Heart left ventricle (tissue), 16 donors: ENCODE data around the gene NOX4. TPM values are rescaled to one million over a fixed set of nuclear protein-coding genes. Genes with fewer than 3 reads are reported as not detected.
A peak's percentile ranks its signal among the peaks of the same experiment; 100 is the strongest.
"Not testable (repeated sequence)": the region's sequence is repeated elsewhere in the genome, so short reads cannot be mapped to it uniquely, and the experiment has no call there.

ENCODE experiments used
- ATAC-seq, 4 donors: fragments of 200-7000 bp; cut with Tn5 transposase; one replicate each; pipeline ENCODE4 v1.9.1; 2020 to 2022; ENCODE audit warnings: moderate library complexity in 4 of 4, mild to moderate bottlenecking in 3 of 4, moderate number of reproducible peaks in 1 of 4
- DNase-seq, 5 donors: peaks; one replicate each; pipeline ENCODE4 v3.0.0-alpha.2; 2020
- H3K27ac ChIP-seq, 12 donors: fragments of 200-600 bp; sonication (generic) in 4 of 12; one replicate each; pipeline versions ENCODE4 v1.5.0 to v1.8.0; 2016 to 2022; ENCODE audit warnings: mild to moderate bottlenecking in 2 of 12
- H3K27me3 ChIP-seq, 9 donors: fragments of 200-600 bp; sonication (generic) in 2 of 9; one replicate each; pipeline versions ENCODE4 v1.5.1 to v1.8.0; 2016 to 2022; ENCODE audit warnings: mild to moderate bottlenecking in 3 of 9
- H3K36me3 ChIP-seq, 9 donors: fragments of 200-600 bp; sonication (generic) in 2 of 9; one replicate each; pipeline versions ENCODE4 v1.5.0 to v1.8.0; 2018 to 2022; ENCODE audit warnings: mild to moderate bottlenecking in 2 of 9
- H3K4me1 ChIP-seq, 12 donors: fragments of 200-600 bp; sonication (generic) in 4 of 12; one replicate each; pipeline versions ENCODE4 v1.5.0 to v1.8.0; 2016 to 2022; ENCODE audit warnings: mild to moderate bottlenecking in 3 of 12
- H3K4me3 ChIP-seq, 12 donors: fragments of 200-600 bp; sonication (generic) in 4 of 12; one replicate each; pipeline versions ENCODE4 v1.5.0 to v1.8.0; 2017 to 2022; ENCODE audit warnings: mild to moderate bottlenecking in 9 of 12, moderate library complexity in 4 of 12
- H3K9me3 ChIP-seq, 12 donors: fragments of 200-600 bp; sonication (generic) in 4 of 12; one replicate each; pipeline versions ENCODE4 v1.5.0 to v1.8.0; 2016 to 2022; ENCODE audit warnings: mild to moderate bottlenecking in 1 of 12
- CTCF ChIP-seq, 12 donors: fragments of 200-600 bp; sonication (generic) in 4 of 12; IDR thresholded peaks; one replicate each; pipeline versions ENCODE4 v1.5.0 to v1.8.0; 2018 to 2022; ENCODE audit warnings: antibody characterized with exemption in 12 of 12, mild to moderate bottlenecking in 5 of 12
- POLR2A ChIP-seq, 2 donors: fragments of 450-650 bp; IDR thresholded peaks; one replicate each; pipeline ENCODE4 v1.6.1; 2017; ENCODE audit warnings: antibody characterized with exemption in 2 of 2, mild to moderate bottlenecking in 2 of 2, moderate library complexity in 2 of 2
- WGBS, 4 donors: extraction: QIAGEN DNeasy Blood & Tissue Kit in 2 of 4; methylation state at CpG; one replicate each; pipeline versions ENCODE4 v1.1.5 to v1.1.7; 2013 to 2018; 5-methylcytosine and 5-hydroxymethylcytosine counted together
- intact Hi-C, 10 donors: fragments of 100-400 bp; cut with DNase I; formaldehyde crosslinking; loops; one replicate each; pipeline versions ENCODE4 v1.11.1 to v1.14.2; 2022
- polyA plus RNA-seq, 2 donors: library from polyadenylated mRNA; stranded (reverse); fragments of 200-250 nt; gene quantifications; one replicate each; pipeline ENCODE4 v1.2.3, GENCODE V29; 2013
- total RNA-seq, 9 donors: library from RNA; depleted of rRNA in 2 of 9; stranded (reverse); fragments of >200 nt in 2 of 9; fragmentation: NEBNext Ultra II Directional in 3 of 9; extraction: Animal tissue kit (Norgen Biotek cat#: 25700) in 3 of 9; gene quantifications; one replicate each; pipeline versions ENCODE4 v1.1.0 to v1.2.4, GENCODE V29; 2016 to 2023
- donor health status: ischemic (EF 13 %, LVEDD 7.1; RV severe dilation, severe dysfunction).
- donor health status: healthy with polysubstance abuse.
- donor health status: DM: no; HTN: yes; CAD: no.
- donor health status: DM: no; HTN: no; CAD: no.
- donor health status: ischemic (EF 25% LVEDD 6.9; RV normal size, moderate dysfunction).
- donor health status: ischemic (EF 25% LVEDD 5.7; RV mildly dilated, moderate dysfunction).
- donor health status: healthy.
- donor health status: DM: yes; HTN: yes; CAD: no.
- donor health status: ischemic (EF 35%, LVEDD 5.7; RV mildly dilated, moderate dysfunction).
- donor health status: nonischemic (EF 11% LVEDD 7.7; RV severe dilation, severe dysfunction).
- donor health status: DM: yes; HTN: yes; CAD: no.
- donor health status: PGD.
- donor health status: ischemic (EF 29% LVEDD 5.4; RV normal size, mild dysfunction).
- donor health status: nonischemic (EF 23%, LVEDD 6.1; RV moderate dilation, normal function).

Gene NOX4
- total and polyA plus RNA-seq, 11 donors = 2.1 to 8.6 (median 2.8) TPM

- intact Hi-C loops = loop anchor here in 7 of 10 donors (10.0 kb wide), 1 partner anchor 281 kb away; no protein-coding TSS in a partner anchor
- not testable (repeated sequence) for DNase-seq, H3K9me3 ChIP-seq, ATAC-seq, H3K4me3 ChIP-seq, H3K27ac ChIP-seq, H3K4me1 ChIP-seq, H3K27me3 ChIP-seq, H3K36me3 ChIP-seq
- WGBS, 4 donors = 21 to 43% (median 31%) methylated on average over 1 of the region's 1 CpG
- peak; percentile 8 to 52 (median 39) for TF ChIP-seq CTCF (IDR thresholded peaks at IDR 0.05)
Observed at GRCh38 chr11:89333704-89334103, 157.5 kb downstream of the NOX4 start.

- H3K27ac ChIP-seq, H3K36me3 ChIP-seq, H3K9me3 ChIP-seq, ATAC-seq, H3K27me3 ChIP-seq, H3K4me1 ChIP-seq, H3K4me3 ChIP-seq, DNase-seq: not testable (repeated sequence)
- 71 to 80% (median 77%) methylated on average over 4 of the region's 4 CpGs for WGBS, 4 donors
- intact Hi-C loops = loop anchor here in 7 of 10 donors (10.0 kb wide), 1 partner anchor 283 kb away; no protein-coding TSS in a partner anchor
Observed at GRCh38 chr11:89331940-89332339, 159.2 kb downstream of the NOX4 start.

GRCh38 chr11:89327885-89328284 is 163.3 kb downstream of the NOX4 start:
- Histone ChIP-seq H3K9me3 (no peaks in the 10 kb centered on the region), H3K27ac (no peak overlapping the region), H3K4me3 (no peak overlapping the region), H3K27me3 (no peaks in the 10 kb centered on the region), H3K36me3 (peaks cover 0 to 15% (median 0%) of the 10 kb centered on the region in 9 donors), H3K4me1 (no peaks in the 10 kb centered on the region)
- ATAC-seq = no peak
- no peak for TF ChIP-seq CTCF (IDR thresholded peaks at IDR 0.05)
- no peak for TF ChIP-seq POLR2A (IDR thresholded peaks at IDR 0.05)
- intact Hi-C loops = no loop called here
- WGBS, 4 donors = 88 to 93% (median 91%) methylated on average over 5 of the region's 5 CpGs
- no peak for DNase-seq

- DNase-seq = no peak
- Histone ChIP-seq H3K36me3 (peaks cover 0 to 17% (median 0%) of the 10 kb centered on the region in 9 donors), H3K9me3 (no peaks in the 10 kb centered on the region), H3K4me3 (no peak overlapping the region), H3K27me3 (no peaks in the 10 kb centered on the region), H3K4me1 (no peaks in the 10 kb centered on the region), H3K27ac (no peak overlapping the region)
- ATAC-seq = no peak
- intact Hi-C loops = no loop called here
- 90 to 93% (median 91%) methylated on average over 2 of the region's 2 CpGs for WGBS, 4 donors
- TF ChIP-seq CTCF (IDR thresholded peaks at IDR 0.05) (no peak), POLR2A (IDR thresholded peaks at IDR 0.05) (no peak)
Observed at GRCh38 chr11:89321401-89321800, 169.8 kb downstream of the NOX4 start.

- H3K27ac ChIP-seq, H3K4me3 ChIP-seq, DNase-seq, H3K4me1 ChIP-seq, H3K36me3 ChIP-seq, ATAC-seq, H3K9me3 ChIP-seq, intact Hi-C loops, H3K27me3 ChIP-seq: not testable (repeated sequence)
- 59 to 66% (median 63%) methylated on average over 3 of the region's 3 CpGs for WGBS, 4 donors
Observed at GRCh38 chr11:89310607-89311006, 180.6 kb downstream of the NOX4 start.

- H3K4me1 ChIP-seq, DNase-seq, intact Hi-C loops, H3K27me3 ChIP-seq, ATAC-seq, H3K27ac ChIP-seq, H3K4me3 ChIP-seq, H3K36me3 ChIP-seq, H3K9me3 ChIP-seq: not testable (repeated sequence)
- 86 to 93% (median 92%) methylated on average over 3 of the region's 3 CpGs for WGBS, 4 donors
Observed at GRCh38 chr11:89309321-89309985, 181.7 kb downstream of the NOX4 start.

- H3K27me3 ChIP-seq, H3K36me3 ChIP-seq, H3K4me1 ChIP-seq, H3K9me3 ChIP-seq, H3K27ac ChIP-seq, intact Hi-C loops, DNase-seq, ATAC-seq, H3K4me3 ChIP-seq: not testable (repeated sequence)
- WGBS, 4 donors = 85 to 96% (median 90%) methylated on average over 1 of the region's 1 CpG
Observed at GRCh38 chr11:89308272-89308671, 182.9 kb downstream of the NOX4 start.

- H3K9me3 ChIP-seq, H3K4me3 ChIP-seq, H3K36me3 ChIP-seq, H3K4me1 ChIP-seq, H3K27ac ChIP-seq, H3K27me3 ChIP-seq, DNase-seq, ATAC-seq, intact Hi-C loops: not testable (repeated sequence)
- 43 to 52% (median 51%) methylated on average over 1 of the region's 1 CpG for WGBS, 4 donors
Observed at GRCh38 chr11:89303029-89303428, 188.1 kb downstream of the NOX4 start.
